GM12878 (cell line): Measurements from ENCODE around the gene ZNF710. TPM values are rescaled to one million over a fixed set of nuclear protein-coding genes. Genes with fewer than 3 reads are reported as not detected.
"Not testable (repeated sequence)": the region's sequence is repeated elsewhere in the genome, so short reads cannot be mapped to it uniquely, and the experiment has no call there.

Source experiments
- ATAC-seq: fragments of 200-7000 bp; cut with Tn5 transposase; 3 replicates; pipeline ENCODE4 v1.9.1; 2020; ENCODE audit warnings: mild to moderate bottlenecking, moderate library complexity
- BruUV-seq: library from RNA; stranded (reverse); fragments of 400-500 nt; replicated peaks from 2 replicates; lab custom pipeline; 2021; lab: Mats Ljungman, UMichigan
- CTCF ChIA-PET: fragments of 300-600 bp; sonication (Branson Sonifier 250); formaldehyde crosslinking; extraction: SDS; loops from one replicate; lab custom pipeline; 2021; ENCODE audit warnings: inconsistent platforms; lab: Yijun Ruan, JAX
- POLR2A ChIA-PET: fragments of 350-600 bp; formaldehyde crosslinking; extraction: SDS; loops from one replicate; lab custom pipeline; 2021; ENCODE audit warnings: inconsistent platforms; lab: Charles Lee
- RAD21 ChIA-PET: fragments of 300-600 bp; sonication (Branson Sonifier 250); formaldehyde crosslinking; loops from one replicate; lab custom pipeline; 2023; ENCODE audit warnings: antibody characterized with exemption; ENCODE audit not compliant: unreplicated experiment; lab: Charles Lee
- SMC1A ChIA-PET: fragments of 300-600 bp; sonication (Branson Sonifier 250); formaldehyde crosslinking; loops from one replicate; lab custom pipeline; 2023; ENCODE audit not compliant: unreplicated experiment, uncharacterized antibody; lab: Charles Lee
- DNase-seq: peaks from one replicate; pipeline ENCODE4 v3.0.0-alpha.2; 2011; ENCODE audit warnings: low read depth, low spot score
- FAIRE-seq: peaks from 3 replicates; lab custom pipeline; 2011; peaks lifted over from hg19 to GRCh38; lab: Jason Lieb, UNC
- H2AFZ ChIP-seq: 2 replicates; pipeline ENCODE4 v1.6.0; 2011; ENCODE audit warnings: low read depth, low read length, control low read depth; ENCODE audit not compliant: control insufficient read depth
- H3K27ac ChIP-seq: 2 replicates; pipeline ENCODE4 v1.5.1; 2011; ENCODE audit warnings: control low read depth; ENCODE audit not compliant: control insufficient read depth, insufficient read depth
- H3K27me3 ChIP-seq, 2 experiments: replicated peaks in 1 of 2; 2 replicates each; pipeline versions ENCODE4 v1.6.0 to v1.6.1; 2011; ENCODE audit warnings: low read length in 1 of 2; ENCODE audit not compliant: control insufficient read depth in 2 of 2, insufficient read depth in 2 of 2
- H3K36me3 ChIP-seq, 2 experiments: 2 replicates each; pipeline ENCODE4 v1.5.1; 2011; ENCODE audit warnings: low read length in 1 of 2; ENCODE audit not compliant: control insufficient read depth in 2 of 2, insufficient read depth in 2 of 2
- H3K4me1 ChIP-seq: 2 replicates; pipeline ENCODE4 v1.6.1; 2011; ENCODE audit warnings: mild to moderate bottlenecking, low read length, moderate library complexity, mixed read lengths; ENCODE audit not compliant: control insufficient read depth, insufficient read depth
- H3K4me2 ChIP-seq: 2 replicates; pipeline ENCODE4 v1.6.0; 2011; ENCODE audit warnings: control low read depth; ENCODE audit not compliant: control insufficient read depth, insufficient read depth
- H3K4me3 ChIP-seq: fragments of 200-600 bp; sonication (generic); 2 replicates; pipeline ENCODE4 v1.5.1; 2016
- H3K79me2 ChIP-seq: 2 replicates; pipeline ENCODE4 v1.6.0; 2011; ENCODE audit warnings: low read length; ENCODE audit not compliant: control insufficient read depth, insufficient read depth
- H3K9ac ChIP-seq: 2 replicates; pipeline ENCODE4 v1.8.0; 2011; ENCODE audit warnings: low read length, control low read depth, mixed read lengths; ENCODE audit not compliant: control insufficient read depth, insufficient read depth
- H3K9me3 ChIP-seq: replicated peaks from 3 replicates; pipeline ENCODE4 v1.5.1; 2011; ENCODE audit warnings: mild to moderate bottlenecking, low read length; ENCODE audit not compliant: control insufficient read depth, insufficient read depth
- H4K20me1 ChIP-seq: 2 replicates; pipeline ENCODE4 v1.6.0; 2011; ENCODE audit not compliant: control insufficient read depth, insufficient read depth
- BHLHE40 ChIP-seq, 2 experiments: fragments of 450-650 bp in 1 of 2; IDR thresholded peaks; 2 replicates each; pipeline ENCODE4 v1.6.1; 2011 to 2017; ENCODE audit warnings: low read depth in 2 of 2, borderline replicate concordance in 1 of 2, improper control_type of control experiment in 1 of 2, low read length in 1 of 2, mild to moderate bottlenecking in 1 of 2
- CEBPB ChIP-seq, 2 experiments: fragments of 150-350 bp in 1 of 2; IDR thresholded peaks; 2 replicates each; pipeline ENCODE4 v1.6.1; 2012 to 2014; ENCODE audit warnings: low read depth in 2 of 2, low read length in 2 of 2, borderline replicate concordance in 1 of 2, inconsistent platforms in 1 of 2
- MEF2A ChIP-seq: IDR thresholded peaks from 2 replicates; pipeline ENCODE4 v1.6.1; 2011; ENCODE audit warnings: low read depth, mild to moderate bottlenecking, low read length, moderate library complexity; ENCODE audit not compliant: insufficient read depth
- NBN ChIP-seq: fragments of 450-650 bp; IDR thresholded peaks from 2 replicates; pipeline ENCODE4 v1.6.1; 2016
- RAD21 ChIP-seq: IDR thresholded peaks from 2 replicates; pipeline ENCODE4 v1.6.1; 2011; ENCODE audit warnings: mild to moderate bottlenecking, low read depth, low read length, moderate library complexity; ENCODE audit not compliant: insufficient read depth
- RUNX3 ChIP-seq: IDR thresholded peaks from 2 replicates; pipeline ENCODE4 v1.6.1; 2012; ENCODE audit warnings: low read length, inconsistent platforms
- YY1 ChIP-seq: IDR thresholded peaks from 2 replicates; pipeline ENCODE4 v1.6.1; 2011; ENCODE audit warnings: low read depth, mild to moderate bottlenecking, low read length
- ZNF24 ChIP-seq: fragments of 450-650 bp; IDR thresholded peaks from 2 replicates; pipeline ENCODE4 v1.6.1; 2017; ENCODE audit warnings: antibody characterized with exemption, mild to moderate bottlenecking
- WGBS: methylation state at CpG from one replicate; pipeline ENCODE4 v1.1.6; 2016; ENCODE audit warnings: low lambda C conversion rate; ENCODE audit not compliant: insufficient replicate concordance, insufficient coverage; ENCODE audit errors: missing lambda C conversion rate; 5-methylcytosine and 5-hydroxymethylcytosine counted together
- in situ Hi-C: fragments of 300-500 bp; cut with MboI; formaldehyde crosslinking; loops from 9 replicates; pipeline ENCODE4 v1.14.3; 2018; ENCODE audit warnings: mixed read lengths
- intact Hi-C: fragments of 100-400 bp; cut with micrococcal nuclease; formaldehyde crosslinking; loops from one replicate; pipeline ENCODE4 v1.14.2; 2022; ENCODE audit not compliant: unreplicated experiment
- polyA plus RNA-seq, 11 experiments: library from polyadenylated mRNA; depleted of rRNA in 4 of 11; unstranded in 6 of 11; stranded (reverse) in 5 of 11; fragments of >200 nt; fragmentation: Nextera tagmentation in 4 of 11; fragmentation: Illumina TruSeq in 1 of 11; extraction: Ambion mirVana in 4 of 11; extraction: Trizol in 1 of 11; gene quantifications; 1 replicate in 1 of 11; 2 replicates in 10 of 11; pipeline versions ENCODE4 v1.2.1 to v1.2.3, GENCODE V29; 2011 to 2016; ENCODE audit warnings: inconsistent platforms in 2 of 11, missing spikeins in 2 of 11, low read depth in 1 of 11
- total RNA-seq, 4 experiments: library from RNA; depleted of rRNA in 3 of 4; stranded (reverse); fragments of >200 nt in 3 of 4; fragmentation: Illumina TruSeq in 1 of 4; extraction: Trizol in 1 of 4; gene quantifications; 2 replicates each; pipeline versions ENCODE4 v1.2.1 to v1.2.3, GENCODE V29; 2013 to 2021
- TF ChIP-seq, protein P1 (sequence below), 3 experiments: IDR thresholded peaks in 2 of 3; conservative IDR thresholded peaks in 1 of 3; 2 replicates each; pipeline ENCODE4 v1.5.1; 2011; ENCODE audit warnings: low read depth in 3 of 3, low read length in 3 of 3, mild to moderate bottlenecking in 3 of 3, control low read depth in 2 of 3, moderate library complexity in 2 of 3, inconsistent platforms in 1 of 3, mixed read lengths in 1 of 3; ENCODE audit not compliant: control insufficient read depth in 2 of 3, insufficient read depth in 1 of 3; ENCODE audit errors: extremely low read depth in 1 of 3

The ZNF710 gene
- total and polyA plus RNA-seq, 10 of the 15 experiments (the other 5 are each of a cell fraction or from before 2014, with no cell fraction given): 1.4 to 43.5 (median 9.8) TPM

DNA sequence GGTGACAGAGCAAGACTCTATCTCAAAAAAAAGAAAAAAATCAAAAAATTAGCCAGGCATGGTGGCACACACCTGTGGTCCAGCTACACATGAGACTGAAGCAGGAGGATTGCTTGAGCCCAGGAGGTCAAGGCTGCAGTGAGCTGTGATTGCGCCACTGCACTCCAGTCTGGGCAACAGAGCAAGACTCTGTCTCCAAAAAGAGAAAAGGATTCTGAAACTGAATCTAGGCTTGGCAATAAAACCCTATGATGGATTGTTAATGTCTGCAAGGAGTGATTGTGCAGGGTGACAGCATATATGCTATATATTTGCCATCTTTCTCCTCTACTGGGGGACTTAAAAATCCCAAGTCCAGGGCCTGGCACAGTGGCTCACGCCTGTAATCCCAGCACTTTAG is 69.5 kb downstream of the ZNF710 start:
- ChIA-PET SMC1A (interaction anchor here (0.5 to 3.5 kb wide), 19 partner anchors 9 to 330 kb away, joined by 3 to 32 read pairs (median 6); partner anchors contain the start of gene ZNF710), RAD21 (interaction anchor here (0.7 to 4.0 kb wide), 11 partner anchors 17 to 310 kb away, joined by 3 to 41 read pairs (median 6); partner anchors contain the start of gene AP3S2), CTCF (interaction anchor here (0.7 to 7.5 kb wide), 29 partner anchors 8 to 330 kb away, joined by 3 to 85 read pairs (median 6); no protein-coding TSS in a partner anchor), POLR2A (interaction anchor here (0.7 to 1.5 kb wide), 2 partner anchors 67 to 172 kb away, joined by 3 to 4 read pairs; no protein-coding TSS in a partner anchor)
- not testable (repeated sequence) for H2AFZ ChIP-seq, H3K4me3 ChIP-seq, FAIRE-seq, DNase-seq, H3K79me2 ChIP-seq, H3K4me2 ChIP-seq, H3K9me3 ChIP-seq, H3K4me1 ChIP-seq, H3K27ac ChIP-seq, H3K9ac ChIP-seq, H4K20me1 ChIP-seq, H3K27me3 ChIP-seq, BruUV-seq
- ATAC-seq: peak; percentile 27
- in situ Hi-C loops: loop anchor here (5.0 kb wide), 1 partner anchor 173 kb away; no protein-coding TSS in a partner anchor
- WGBS: 100% methylated on average over 2 of the region's 2 CpGs
- H3K36me3 ChIP-seq: peaks cover 26 to 34% of the 10 kb centered on the region in 2 experiments
- intact Hi-C loops: loop anchor here (1.0 to 5.0 kb wide), 4 partner anchors 38 to 328 kb away; no protein-coding TSS in a partner anchor

DNA sequence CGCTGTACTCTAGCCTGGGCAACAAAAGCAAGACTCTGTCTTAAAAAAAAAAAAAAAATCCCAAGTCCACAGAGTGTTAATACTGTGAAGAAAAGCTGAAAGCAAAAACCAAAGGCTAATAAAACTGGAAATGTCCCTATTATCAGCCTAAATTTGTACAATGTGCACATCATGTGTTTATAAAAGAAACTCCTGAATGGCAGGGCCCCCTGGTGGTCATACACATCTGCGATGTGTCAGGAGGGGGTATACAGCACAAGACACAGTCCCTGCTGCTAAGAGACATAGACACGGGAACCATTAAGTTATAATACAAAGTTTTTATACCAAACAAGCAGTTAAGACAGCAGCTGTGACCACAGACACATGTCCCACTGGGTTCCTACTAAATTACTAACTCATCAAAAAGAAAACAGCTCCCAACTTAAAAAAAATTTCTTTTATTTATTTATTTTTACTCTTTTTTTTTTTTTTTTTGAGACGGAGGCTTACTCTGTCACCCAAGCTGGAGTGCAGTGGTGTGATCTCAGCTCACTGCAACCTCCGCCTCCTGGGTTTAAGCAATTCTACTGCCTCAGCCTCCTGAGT is 70.2 kb downstream of the ZNF710 start:
- intact Hi-C loops: loop anchor here (1.0 to 5.0 kb wide), 4 partner anchors 39 to 329 kb away; no protein-coding TSS in a partner anchor
- ChIA-PET POLR2A (interaction anchor here (0.7 to 1.5 kb wide), 3 partner anchors 29 to 1597 kb away, joined by 3 to 5 read pairs (median 3); no protein-coding TSS in a partner anchor), RAD21 (interaction anchor here (0.7 to 4.0 kb wide), 20 partner anchors 11 to 310 kb away, joined by 3 to 41 read pairs (median 4); partner anchors contain the start of genes AP3S2 and ZNF710), SMC1A (interaction anchor here (0.7 to 3.5 kb wide), 24 partner anchors 9 to 331 kb away, joined by 3 to 32 read pairs (median 4); no protein-coding TSS in a partner anchor), CTCF (interaction anchor here (0.6 to 7.5 kb wide), 44 partner anchors 8 to 864 kb away, joined by 3 to 85 read pairs (median 4); partner anchors contain the start of gene UNC45A)
- Histone ChIP-seq H4K20me1 (no peaks in the 10 kb centered on the region), H3K27ac (no peak overlapping the region), H3K36me3 (peaks cover 33 to 40% of the 10 kb centered on the region in 2 experiments), H3K79me2 (no peaks in the 10 kb centered on the region), H3K9me3 (no peaks in the 10 kb centered on the region), H2AFZ (no peak overlapping the region), H3K4me2 (no peak overlapping the region), H3K4me3 (no peak overlapping the region), H3K9ac (no peak overlapping the region), H3K4me1 (no peaks in the 10 kb centered on the region), H3K27me3 (no peaks in the 10 kb centered on the region)
- ATAC-seq (peak; percentile 98), DNase-seq (peak; percentile 54), FAIRE-seq (no peak)
- WGBS: 51% methylated on average over 4 of the region's 5 CpGs
- in situ Hi-C loops: loop anchor here (5.0 kb wide), 1 partner anchor 174 kb away; no protein-coding TSS in a partner anchor
- no TSS peak for BruUV-seq
- TF ChIP-seq MEF2A (0 out of 2 replicates have a peak, but pooled peaks have one; percentile 7), BHLHE40 (IDR thresholded peaks at IDR 0.05; ENCODE audit: borderline replicate concordance in 1 of 2, low read depth in 2 of 2, low read length in 1 of 2) (peak in 1 of 2 experiments; percentile 7; a peak in 1 of 4 replicates), ZNF24 (0 out of 2 replicates have a peak, but pooled peaks have one; percentile 11), CEBPB (IDR thresholded peaks at IDR 0.05; ENCODE audit: borderline replicate concordance in 1 of 2, low read depth in 2 of 2, low read length in 2 of 2) (no peak), RAD21 (peak; percentile 95), NBN (peak; percentile 22; the same call in 1 of the 2 replicates), YY1 (peak; percentile 65), RUNX3 (0 out of 2 replicates have a peak, but pooled peaks have one; percentile 10)
- TF ChIP-seq, protein P1, sequence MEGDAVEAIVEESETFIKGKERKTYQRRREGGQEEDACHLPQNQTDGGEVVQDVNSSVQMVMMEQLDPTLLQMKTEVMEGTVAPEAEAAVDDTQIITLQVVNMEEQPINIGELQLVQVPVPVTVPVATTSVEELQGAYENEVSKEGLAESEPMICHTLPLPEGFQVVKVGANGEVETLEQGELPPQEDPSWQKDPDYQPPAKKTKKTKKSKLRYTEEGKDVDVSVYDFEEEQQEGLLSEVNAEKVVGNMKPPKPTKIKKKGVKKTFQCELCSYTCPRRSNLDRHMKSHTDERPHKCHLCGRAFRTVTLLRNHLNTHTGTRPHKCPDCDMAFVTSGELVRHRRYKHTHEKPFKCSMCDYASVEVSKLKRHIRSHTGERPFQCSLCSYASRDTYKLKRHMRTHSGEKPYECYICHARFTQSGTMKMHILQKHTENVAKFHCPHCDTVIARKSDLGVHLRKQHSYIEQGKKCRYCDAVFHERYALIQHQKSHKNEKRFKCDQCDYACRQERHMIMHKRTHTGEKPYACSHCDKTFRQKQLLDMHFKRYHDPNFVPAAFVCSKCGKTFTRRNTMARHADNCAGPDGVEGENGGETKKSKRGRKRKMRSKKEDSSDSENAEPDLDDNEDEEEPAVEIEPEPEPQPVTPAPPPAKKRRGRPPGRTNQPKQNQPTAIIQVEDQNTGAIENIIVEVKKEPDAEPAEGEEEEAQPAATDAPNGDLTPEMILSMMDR (IDR thresholded peaks at IDR 0.05 in 2 of 3, conservative IDR thresholded peaks at IDR 0.05 in 1 of 3; ENCODE audit: control insufficient read depth in 2 of 3, extremely low read depth in 1 of 3, insufficient read depth in 1 of 3, low read depth in 3 of 3, low read length in 3 of 3): peak; percentile 79 to 89 (median 81)
